ENCODE data around the gene ETNK2. TPM values are rescaled to one million over a fixed set of nuclear protein-coding genes. Genes with fewer than 3 reads are reported as not detected.

Gene ETNK2
- total and polyA plus RNA-seq, 4 donors: 24.5 to 119 (median 78.8) TPM

- peaks cover 14 to 80% (median 63%) of the 10 kb centered on the region in 4 donors for H3K4me1 ChIP-seq (ENCODE audit: control insufficient read depth in 4 of 4, insufficient read depth in 4 of 4, low read length in 3 of 4)
- peak overlapping the region; percentile 83 to 89 for H3K27ac ChIP-seq (ENCODE audit: low read depth in 1 of 2, low read length in 2 of 2)
- H3K9me3 ChIP-seq (ENCODE audit: control insufficient read depth in 4 of 4, low read length in 3 of 4): no peaks in the 10 kb centered on the region
- H3K27me3 ChIP-seq (ENCODE audit: control insufficient read depth in 4 of 4, insufficient read depth in 4 of 4, low read length in 3 of 4): no peaks in the 10 kb centered on the region
- TF ChIP-seq HNF4A (conservative IDR thresholded peaks at IDR 0.05): no peak
- TF ChIP-seq SP1 (IDR thresholded peaks at IDR 0.05): no peak
- TF ChIP-seq HNF4G (IDR thresholded peaks at IDR 0.05): no peak
- TF ChIP-seq JUND (IDR thresholded peaks at IDR 0.05): no peak
- no peak for TF ChIP-seq YY1 (IDR thresholded peaks at IDR 0.05)
- no peak for TF ChIP-seq RAD21 (IDR thresholded peaks at IDR 0.05)
- TF ChIP-seq ATF3 (IDR thresholded peaks at IDR 0.05): no peak
- no peak for TF ChIP-seq RXRA (IDR thresholded peaks at IDR 0.05)
- TF ChIP-seq NR2F2 (IDR thresholded peaks at IDR 0.05): no peak
- TF ChIP-seq GABPA (IDR thresholded peaks at IDR 0.05 in 1 of 2, conservative IDR thresholded peaks at IDR 0.05 in 1 of 2): no peak
- TF ChIP-seq ZBTB33 (IDR thresholded peaks at IDR 0.05): no peak
- TF ChIP-seq TAF1 (conservative IDR thresholded peaks at IDR 0.05): no peak
- no peak for TF ChIP-seq MAX (IDR thresholded peaks at IDR 0.05)
- TF ChIP-seq EGR1 (IDR thresholded peaks at IDR 0.05; ENCODE audit: low read depth in 2 of 2): no peak
- no peak for TF ChIP-seq REST (IDR thresholded peaks at IDR 0.05)
- TF ChIP-seq FOXA1 (IDR thresholded peaks at IDR 0.05): no peak
- no peak for TF ChIP-seq CTCF (IDR thresholded peaks at IDR 0.05; ENCODE audit: low read depth, low read length, missing input control)
- TF ChIP-seq FOXA2 (IDR thresholded peaks at IDR 0.05): no peak
- 48% methylated on average over 11 of the region's 11 CpGs for WGBS
- H3K36me3 ChIP-seq (ENCODE audit: control insufficient read depth in 4 of 4, insufficient read depth in 3 of 4, low read depth in 1 of 4, low read length in 3 of 4): peaks cover 0 to 22% (median 18%) of the 10 kb centered on the region in 4 donors
- no peak for DNase-seq (ENCODE audit: low spot score)
- H3K4me3 ChIP-seq (ENCODE audit: low read depth in 1 of 3, low read length in 3 of 3): no peak overlapping the region
- H3K9ac ChIP-seq (ENCODE audit: low read depth in 1 of 2, low read length in 2 of 2): no peak overlapping the region
These were observed 20.6 kb downstream of the ETNK2 start for GRCh38 chr1:204130981-204131892.
